Breast epithelium (tissue), 4 donors: ENCODE data around the gene CADPS. TPM values are rescaled to one million over a fixed set of nuclear protein-coding genes. Genes with fewer than 3 reads are reported as not detected.

Experiments used
- DNase-seq, 2 donors: peaks; one replicate each; pipeline ENCODE4 v3.0.0-alpha.2; 2019; ENCODE audit warnings: low spot score in 2 of 2
- H3K27ac ChIP-seq, 2 donors: fragments of 200-600 bp; sonication (generic) in 1 of 2; one replicate each; pipeline ENCODE4 v1.5.1; 2016 to 2019; ENCODE audit warnings: mild to moderate bottlenecking in 1 of 2
- H3K27me3 ChIP-seq, 2 donors: fragments of 200-600 bp; sonication (generic) in 1 of 2; one replicate each; pipeline versions ENCODE4 v1.5.1 to v1.6.0; 2017 to 2019; ENCODE audit warnings: control low read depth in 1 of 2, mild to moderate bottlenecking in 1 of 2
- H3K36me3 ChIP-seq: fragments of 200-600 bp; one replicate; pipeline ENCODE4 v1.5.1; 2019
- H3K4me1 ChIP-seq, 2 donors: fragments of 200-600 bp; sonication (generic); one replicate each; pipeline ENCODE4 v1.5.1; 2016 to 2019; ENCODE audit warnings: control low read depth in 1 of 2
- H3K4me3 ChIP-seq, 3 donors: fragments of 200-600 bp; sonication (generic); 1 replicate in 2 of 3; 2 replicates in 1 of 3; pipeline ENCODE4 v1.5.1; 2016 to 2019; ENCODE audit warnings: mild to moderate bottlenecking in 3 of 3, moderate library complexity in 2 of 3
- H3K9me3 ChIP-seq, 2 donors: fragments of 200-600 bp; sonication (generic) in 1 of 2; one replicate each; pipeline ENCODE4 v1.5.1; 2016 to 2019; ENCODE audit warnings: control low read depth in 1 of 2
- CTCF ChIP-seq, 3 donors: fragments of 450-650 bp; IDR thresholded peaks; one replicate each; pipeline ENCODE4 v1.5.1; 2016 to 2017; ENCODE audit warnings: antibody characterized with exemption in 3 of 3, mild to moderate bottlenecking in 3 of 3, moderate library complexity in 3 of 3
- POLR2A ChIP-seq: fragments of 450-650 bp; IDR thresholded peaks from one replicate; pipeline ENCODE4 v1.6.1; 2016; ENCODE audit warnings: antibody characterized with exemption, mild to moderate bottlenecking, moderate library complexity
- POLR2AphosphoS5 ChIP-seq, 3 donors: sonication (generic); formaldehyde crosslinking; IDR thresholded peaks; one replicate each; pipeline ENCODE4 v1.6.1; 2017; ENCODE audit warnings: antibody characterized with exemption in 3 of 3
- intact Hi-C: fragments of 100-400 bp; cut with DNase I; formaldehyde crosslinking; loops from one replicate; pipeline ENCODE4 v1.15.1; 2023; ENCODE audit warnings: low total_unique reads
- total RNA-seq, 3 donors: library from RNA; depleted of rRNA; stranded (reverse); fragments of >200 nt; gene quantifications; one replicate each; pipeline ENCODE4 v1.1.0, GENCODE V29; 2016

The CADPS gene
- total RNA-seq, 3 donors from 2014 or later, result under 0.01 to 45.8 (median 0.15) TPM

GRCh38 chr3:62462104-62462762 is 413.0 kb downstream of the CADPS start:
- Histone ChIP-seq H3K9me3 (no peaks in the 10 kb centered on the region), H3K4me1 (no peaks in the 10 kb centered on the region), H3K36me3 (no peaks in the 10 kb centered on the region), H3K27me3 (no peaks in the 10 kb centered on the region), H3K4me3 (no peak overlapping the region), H3K27ac (no peak overlapping the region)
- TF ChIP-seq CTCF (IDR thresholded peaks at IDR 0.05) (no peak), POLR2A (no peak), POLR2AphosphoS5 (IDR thresholded peaks at IDR 0.05) (no peak)
- no peak for DNase-seq
- intact Hi-C loops, result no loop called here

GRCh38 chr3:62454916-62455315 is 420.3 kb downstream of the CADPS start:
- Histone ChIP-seq H3K4me3 (no peak overlapping the region), H3K27me3 (no peaks in the 10 kb centered on the region), H3K36me3 (no peaks in the 10 kb centered on the region), H3K27ac (no peak overlapping the region), H3K9me3 (no peaks in the 10 kb centered on the region), H3K4me1 (no peaks in the 10 kb centered on the region)
- TF ChIP-seq CTCF (IDR thresholded peaks at IDR 0.05), result no peak
- TF ChIP-seq POLR2A, result no peak
- no peak for TF ChIP-seq POLR2AphosphoS5 (IDR thresholded peaks at IDR 0.05)
- no peak for DNase-seq
- intact Hi-C loops, result loop anchor here (10.0 kb wide), 1 partner anchor 1510 kb away; no protein-coding TSS in a partner anchor

- no peak overlapping the region for H3K27ac ChIP-seq
- H3K36me3 ChIP-seq, result no peaks in the 10 kb centered on the region
- H3K4me1 ChIP-seq, result no peaks in the 10 kb centered on the region
- no peak for TF ChIP-seq CTCF (IDR thresholded peaks at IDR 0.05)
- TF ChIP-seq POLR2AphosphoS5 (IDR thresholded peaks at IDR 0.05), result no peak
- TF ChIP-seq POLR2A, result no peak
- H3K27me3 ChIP-seq, result no peaks in the 10 kb centered on the region
- no peak for DNase-seq
- H3K9me3 ChIP-seq, result no peaks in the 10 kb centered on the region
- intact Hi-C loops, result loop anchor here (10.0 kb wide), 1 partner anchor 1509 kb away; no protein-coding TSS in a partner anchor
- H3K4me3 ChIP-seq, result no peak overlapping the region
Measured at GRCh38 chr3:62453448-62453847, 421.8 kb downstream of the CADPS start.

- H3K9me3 ChIP-seq, result no peaks in the 10 kb centered on the region
- no peaks in the 10 kb centered on the region for H3K4me1 ChIP-seq
- no peaks in the 10 kb centered on the region for H3K27me3 ChIP-seq
- DNase-seq, result no peak
- no peaks in the 10 kb centered on the region for H3K36me3 ChIP-seq
- TF ChIP-seq POLR2AphosphoS5 (IDR thresholded peaks at IDR 0.05) (no peak), CTCF (IDR thresholded peaks at IDR 0.05) (no peak), POLR2A (no peak)
- no peak overlapping the region for H3K27ac ChIP-seq
- no peak overlapping the region for H3K4me3 ChIP-seq
- intact Hi-C loops, result loop anchor here (10.0 kb wide), 1 partner anchor 1507 kb away; no protein-coding TSS in a partner anchor
Measured at GRCh38 chr3:62451211-62451887, 423.9 kb downstream of the CADPS start.

GRCh38 chr3:62446337-62446940 is 428.8 kb downstream of the CADPS start:
- DNase-seq, result no peak
- Histone ChIP-seq H3K4me3 (no peak overlapping the region), H3K27ac (no peak overlapping the region), H3K9me3 (no peaks in the 10 kb centered on the region), H3K27me3 (no peaks in the 10 kb centered on the region), H3K36me3 (no peaks in the 10 kb centered on the region), H3K4me1 (no peaks in the 10 kb centered on the region)
- TF ChIP-seq POLR2A, result no peak
- TF ChIP-seq CTCF (IDR thresholded peaks at IDR 0.05), result no peak
- no peak for TF ChIP-seq POLR2AphosphoS5 (IDR thresholded peaks at IDR 0.05)
- intact Hi-C loops, result no loop called here
